Fibroblast of pulmonary artery (primary cell): ENCODE measurements around the gene ADAMTS2.

ENCODE experiments used
- DNase-seq: peaks from one replicate; pipeline ENCODE4 v3.0.0-alpha.2; 2010; ENCODE audit warnings: low read depth
- H3K4me3 ChIP-seq: replicated peaks from 2 replicates; pipeline ENCODE4 v1.5.1; 2011; ENCODE audit warnings: low read depth, mild to moderate bottlenecking, control low read depth, low read length, moderate library complexity
- TF ChIP-seq, protein P1 (sequence below): IDR thresholded peaks from 2 replicates; pipeline ENCODE4 v1.5.1; 2011; ENCODE audit warnings: mild to moderate bottlenecking, control low read depth, low read length, inconsistent platforms; ENCODE audit errors: missing control alignments

ADAMTS2 gene

DNA sequence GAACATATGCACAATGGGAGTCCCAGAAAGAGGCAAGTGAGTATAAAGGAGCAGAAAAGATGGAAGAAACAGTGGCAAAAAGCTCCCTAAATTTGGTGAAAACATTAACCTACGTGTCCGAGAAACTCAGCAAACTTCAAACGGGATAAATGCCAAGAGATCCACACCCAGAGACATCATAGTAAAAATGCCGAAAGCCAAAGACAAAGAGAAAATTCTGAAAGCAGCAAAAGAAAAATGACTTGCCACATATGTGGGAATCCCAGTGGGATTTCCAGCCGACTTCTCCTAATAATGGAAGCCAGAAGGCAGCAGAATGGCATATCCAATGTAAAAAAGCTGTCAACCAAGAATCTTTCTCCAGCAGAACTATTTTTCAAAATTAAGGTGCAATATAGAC lies 101.2 kb downstream of the ADAMTS2 start:
- DNase-seq = no peak
- TF ChIP-seq, protein P1, sequence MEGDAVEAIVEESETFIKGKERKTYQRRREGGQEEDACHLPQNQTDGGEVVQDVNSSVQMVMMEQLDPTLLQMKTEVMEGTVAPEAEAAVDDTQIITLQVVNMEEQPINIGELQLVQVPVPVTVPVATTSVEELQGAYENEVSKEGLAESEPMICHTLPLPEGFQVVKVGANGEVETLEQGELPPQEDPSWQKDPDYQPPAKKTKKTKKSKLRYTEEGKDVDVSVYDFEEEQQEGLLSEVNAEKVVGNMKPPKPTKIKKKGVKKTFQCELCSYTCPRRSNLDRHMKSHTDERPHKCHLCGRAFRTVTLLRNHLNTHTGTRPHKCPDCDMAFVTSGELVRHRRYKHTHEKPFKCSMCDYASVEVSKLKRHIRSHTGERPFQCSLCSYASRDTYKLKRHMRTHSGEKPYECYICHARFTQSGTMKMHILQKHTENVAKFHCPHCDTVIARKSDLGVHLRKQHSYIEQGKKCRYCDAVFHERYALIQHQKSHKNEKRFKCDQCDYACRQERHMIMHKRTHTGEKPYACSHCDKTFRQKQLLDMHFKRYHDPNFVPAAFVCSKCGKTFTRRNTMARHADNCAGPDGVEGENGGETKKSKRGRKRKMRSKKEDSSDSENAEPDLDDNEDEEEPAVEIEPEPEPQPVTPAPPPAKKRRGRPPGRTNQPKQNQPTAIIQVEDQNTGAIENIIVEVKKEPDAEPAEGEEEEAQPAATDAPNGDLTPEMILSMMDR = no peak
- H3K4me3 ChIP-seq = no peak overlapping the region

DNA sequence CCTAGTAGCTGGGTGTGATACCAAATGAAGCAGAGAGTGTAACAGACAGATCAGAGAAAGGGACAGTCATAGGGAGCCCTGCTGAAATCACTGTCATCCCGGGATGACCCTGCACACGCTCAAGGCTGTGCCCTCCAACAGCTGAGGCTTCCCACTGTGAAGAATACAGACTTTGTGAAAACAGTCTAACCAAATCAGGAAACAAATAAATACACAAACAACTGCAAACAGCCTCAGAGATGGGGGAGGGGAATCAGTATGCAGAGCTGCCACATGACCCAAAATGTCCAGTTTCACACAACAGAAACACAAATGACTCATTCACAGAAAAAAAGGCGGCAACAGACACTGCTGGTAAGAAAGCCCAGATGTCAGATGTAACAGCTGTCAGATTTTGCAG lies 101.9 kb downstream of the ADAMTS2 start:
- TF ChIP-seq, protein P1 = no peak
- H3K4me3 ChIP-seq = no peak overlapping the region
- DNase-seq = peak; percentile 84

DNA sequence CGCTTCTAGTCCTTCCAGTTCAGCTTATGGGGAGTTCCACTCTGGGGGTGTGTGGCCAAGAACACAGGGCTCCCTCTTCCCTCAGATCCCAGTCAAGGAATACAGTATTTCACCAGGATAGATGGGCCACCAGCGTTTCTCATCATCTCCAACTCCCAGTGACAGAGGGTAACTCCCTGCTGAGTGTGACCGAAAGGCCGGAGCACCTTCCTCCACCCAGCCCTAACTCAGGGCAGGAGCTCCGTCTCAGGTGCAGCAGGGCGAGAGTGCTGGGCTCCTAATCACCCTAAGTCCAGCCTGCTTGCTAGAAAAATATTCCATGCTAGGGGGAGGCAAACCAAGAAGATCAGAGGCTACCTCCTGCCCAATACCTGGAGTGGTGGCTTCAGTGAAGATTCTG lies 102.6 kb downstream of the ADAMTS2 start:
- no peak for DNase-seq
- no peak overlapping the region for H3K4me3 ChIP-seq
- TF ChIP-seq, protein P1 = no peak

- TF ChIP-seq, protein P1 = no peak
- no peak for DNase-seq
- H3K4me3 ChIP-seq = no peak overlapping the region
Observed at GRCh38 chr5:179241764-179242370, 103.4 kb downstream of the ADAMTS2 start.

DNA sequence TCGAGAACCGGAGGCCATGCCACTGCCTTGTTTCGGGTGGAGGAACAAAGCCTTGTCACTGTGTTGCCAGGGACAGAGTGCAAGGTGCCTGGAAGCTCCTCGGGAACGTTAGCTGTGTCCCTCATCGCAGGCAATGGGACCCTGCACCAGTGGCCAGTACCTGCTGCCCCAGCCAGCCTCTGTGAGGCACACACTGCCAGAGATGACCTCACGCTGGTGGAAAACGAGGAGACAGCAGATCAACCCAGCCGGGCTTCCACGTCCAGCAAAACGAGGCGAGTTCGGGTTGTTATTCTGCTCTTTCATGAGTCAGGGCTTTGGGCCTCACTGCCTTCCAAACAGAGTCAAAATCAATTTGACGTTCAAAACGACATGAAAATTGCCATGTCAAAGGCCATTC lies 104.1 kb downstream of the ADAMTS2 start:
- no peak overlapping the region for H3K4me3 ChIP-seq
- DNase-seq = no peak
- TF ChIP-seq, protein P1 = no peak

DNA sequence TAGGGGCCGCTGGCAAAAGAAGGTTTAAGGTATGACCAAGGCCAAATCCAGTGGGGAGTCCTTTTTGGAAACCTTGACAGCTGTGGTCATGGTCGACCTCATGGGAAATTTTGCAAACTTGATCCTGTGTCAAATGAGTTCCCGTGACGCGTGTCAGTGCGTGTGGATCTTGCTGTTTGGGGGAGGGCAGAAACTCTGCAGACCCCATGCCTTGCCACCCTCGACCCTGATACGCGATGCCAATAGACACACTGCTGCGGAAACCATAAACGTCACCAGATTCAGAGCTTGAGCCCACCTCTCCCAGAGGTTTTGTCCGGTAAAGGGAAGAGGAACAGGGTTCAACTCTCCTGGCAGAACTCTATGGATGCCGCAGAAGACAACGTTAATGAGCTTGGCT lies 104.7 kb downstream of the ADAMTS2 start:
- no peak for DNase-seq
- TF ChIP-seq, protein P1 = no peak
- no peak overlapping the region for H3K4me3 ChIP-seq

- TF ChIP-seq, protein P1 = no peak
- no peak overlapping the region for H3K4me3 ChIP-seq
- DNase-seq = no peak
Observed at GRCh38 chr5:179239256-179240135, 105.8 kb downstream of the ADAMTS2 start.
